ENCODE measurements around the gene TRIP10.

The TRIP10 gene

DNA sequence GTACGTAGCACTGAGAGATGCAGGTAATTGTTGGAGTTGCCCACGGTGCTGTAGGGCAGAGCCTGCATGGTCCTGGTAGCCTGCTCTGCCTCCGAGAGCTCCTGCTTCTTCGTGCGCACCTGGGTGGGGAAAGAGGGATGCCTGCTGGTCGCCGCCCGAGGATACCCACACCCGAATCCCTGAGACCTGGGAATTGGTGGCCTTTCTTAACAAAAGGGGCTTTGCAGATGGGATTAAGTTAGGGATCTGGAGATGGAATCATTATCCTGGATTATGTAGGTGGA lies 28.5 kb upstream of the TRIP10 start:
- DNase-seq (ENCODE audit: low read depth in 1 of 2, low spot score in 1 of 2) = no peak

DNA sequence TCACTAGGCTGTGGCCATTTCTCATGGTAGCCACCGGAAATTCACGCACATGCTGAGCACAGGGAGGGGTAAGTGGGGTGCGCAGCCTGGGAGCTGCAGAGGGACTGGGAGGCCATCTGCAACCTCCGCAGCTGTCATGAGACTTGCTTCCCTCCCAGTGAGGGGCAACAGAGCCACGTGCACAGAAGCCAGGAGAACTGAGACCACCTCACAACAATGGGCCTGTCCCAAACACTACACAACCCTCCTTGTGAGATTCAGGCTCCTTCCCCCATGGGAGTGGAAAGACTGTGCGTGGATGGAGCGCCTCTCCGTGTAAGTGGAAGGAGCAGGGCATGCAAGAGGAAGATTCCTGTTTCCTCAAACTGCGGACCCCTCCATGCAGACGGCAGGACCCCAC lies 27.9 kb upstream of the TRIP10 start:
- DNase-seq (ENCODE audit: low read depth in 1 of 2, low spot score in 1 of 2) = no peak

DNA sequence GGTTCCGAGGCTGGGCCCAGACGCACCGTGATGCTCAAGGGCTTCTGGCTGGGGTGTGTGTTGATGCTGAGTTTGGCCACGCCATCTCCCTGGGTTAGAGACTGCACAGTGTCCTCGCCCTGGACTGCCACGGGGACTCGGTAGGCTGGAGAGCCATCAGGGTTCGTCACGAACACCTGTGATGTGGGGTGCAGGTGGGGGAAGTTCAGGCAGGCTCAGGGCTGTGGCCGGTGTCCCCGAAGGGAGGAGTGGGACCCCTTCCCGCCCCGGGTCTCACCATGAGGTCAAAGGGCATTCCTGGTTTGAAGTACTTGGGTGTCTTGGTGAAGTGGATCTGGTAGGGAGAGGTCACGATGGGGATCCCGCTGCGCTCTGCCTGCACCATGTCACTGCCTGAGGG lies 27.2 kb upstream of the TRIP10 start:
- DNase-seq (ENCODE audit: low read depth in 1 of 2, low spot score in 1 of 2) = no peak

DNA sequence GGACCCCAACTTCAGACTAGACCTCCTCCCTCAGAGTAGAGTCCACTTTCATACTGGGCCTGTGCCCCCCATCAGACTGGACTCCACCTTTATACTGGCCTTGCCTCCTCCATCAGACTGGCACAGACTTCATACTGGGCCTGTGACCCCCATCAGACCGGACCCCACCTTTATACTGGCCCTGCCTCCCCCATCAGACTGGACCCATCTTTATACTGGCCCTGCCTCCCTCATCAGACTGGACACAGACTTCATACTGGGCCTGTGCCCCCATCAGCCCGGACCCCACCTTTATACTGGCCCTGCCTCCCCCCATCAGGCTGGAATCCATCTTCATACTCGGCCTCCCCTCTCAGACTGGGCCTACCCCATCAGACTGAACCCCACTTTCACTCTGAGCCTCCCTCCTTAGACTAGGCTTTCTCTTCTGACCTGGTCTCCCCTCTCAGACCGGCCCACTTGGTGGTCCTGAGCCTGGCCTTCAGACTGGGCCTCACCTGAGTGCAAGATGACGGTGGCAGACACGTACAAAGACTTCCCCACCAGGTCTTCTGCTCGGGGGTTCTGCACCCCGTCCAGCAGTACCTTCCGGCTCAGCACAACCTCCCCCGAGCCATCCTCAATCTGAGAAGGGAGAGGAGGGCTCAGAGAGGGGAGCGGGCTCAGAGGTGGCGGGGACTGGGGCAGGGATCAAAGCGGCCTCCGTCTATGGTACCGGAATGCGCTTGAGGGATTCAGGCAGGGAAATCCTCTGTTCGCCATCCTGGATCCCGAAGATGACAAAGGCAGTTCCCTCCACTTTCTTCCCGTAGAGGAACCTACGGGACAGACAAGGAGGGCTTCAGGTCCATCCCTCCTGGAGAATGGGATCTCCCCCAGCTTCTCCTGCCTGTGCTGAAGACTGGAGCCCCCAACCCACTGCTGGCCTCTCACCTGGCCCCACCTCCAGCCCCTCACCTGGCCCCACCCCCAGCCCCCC lies 26.5 kb upstream of the TRIP10 start:
- no peak for DNase-seq (ENCODE audit: low read depth in 1 of 2, low spot score in 1 of 2)

DNA sequence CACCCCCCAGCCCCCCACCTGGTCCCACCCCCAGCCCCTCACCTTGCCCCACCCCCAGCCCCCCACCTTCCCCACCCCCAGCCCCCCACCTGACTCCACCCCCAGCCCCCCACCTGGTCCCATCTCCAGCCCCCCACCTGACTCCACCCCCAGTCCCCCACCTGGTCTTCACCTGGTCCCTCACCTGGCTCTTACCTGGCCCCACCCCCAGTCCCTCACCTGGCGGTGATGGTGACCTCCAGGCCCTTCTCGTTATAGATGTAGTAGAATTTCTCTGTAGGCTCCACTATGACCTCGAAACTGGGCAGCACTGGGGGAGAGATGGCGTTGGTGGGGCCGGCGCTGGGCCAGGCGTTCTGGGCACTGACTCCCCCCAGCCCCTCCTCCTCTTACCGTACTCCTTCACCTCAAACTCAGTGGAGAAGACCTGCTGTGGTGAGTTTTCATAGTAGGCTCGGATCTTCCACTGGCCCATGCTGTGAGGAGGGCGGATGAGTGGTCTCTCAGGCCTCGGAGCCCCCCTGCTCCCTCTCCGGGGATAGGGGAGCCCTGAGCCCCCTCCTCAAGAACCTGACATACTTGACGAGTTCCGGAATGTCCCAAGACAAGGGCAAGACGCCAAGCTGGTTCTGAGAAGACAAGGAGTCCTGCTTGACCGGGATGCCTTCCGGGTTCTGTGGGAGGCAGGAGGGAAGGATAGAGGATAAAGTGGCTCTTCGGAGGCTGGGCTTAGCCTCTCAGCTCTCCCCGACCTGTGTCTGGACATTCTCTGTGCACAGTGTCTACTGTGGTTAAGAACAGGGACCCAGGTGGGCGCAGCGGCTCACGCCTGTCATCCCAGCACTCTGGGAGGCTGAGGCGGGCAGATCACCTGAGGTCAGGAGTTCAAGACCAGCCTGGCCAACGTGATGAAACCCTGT lies 25.4 kb upstream of the TRIP10 start:
- no peak for DNase-seq (ENCODE audit: low read depth in 1 of 2, low spot score in 1 of 2)

DNA sequence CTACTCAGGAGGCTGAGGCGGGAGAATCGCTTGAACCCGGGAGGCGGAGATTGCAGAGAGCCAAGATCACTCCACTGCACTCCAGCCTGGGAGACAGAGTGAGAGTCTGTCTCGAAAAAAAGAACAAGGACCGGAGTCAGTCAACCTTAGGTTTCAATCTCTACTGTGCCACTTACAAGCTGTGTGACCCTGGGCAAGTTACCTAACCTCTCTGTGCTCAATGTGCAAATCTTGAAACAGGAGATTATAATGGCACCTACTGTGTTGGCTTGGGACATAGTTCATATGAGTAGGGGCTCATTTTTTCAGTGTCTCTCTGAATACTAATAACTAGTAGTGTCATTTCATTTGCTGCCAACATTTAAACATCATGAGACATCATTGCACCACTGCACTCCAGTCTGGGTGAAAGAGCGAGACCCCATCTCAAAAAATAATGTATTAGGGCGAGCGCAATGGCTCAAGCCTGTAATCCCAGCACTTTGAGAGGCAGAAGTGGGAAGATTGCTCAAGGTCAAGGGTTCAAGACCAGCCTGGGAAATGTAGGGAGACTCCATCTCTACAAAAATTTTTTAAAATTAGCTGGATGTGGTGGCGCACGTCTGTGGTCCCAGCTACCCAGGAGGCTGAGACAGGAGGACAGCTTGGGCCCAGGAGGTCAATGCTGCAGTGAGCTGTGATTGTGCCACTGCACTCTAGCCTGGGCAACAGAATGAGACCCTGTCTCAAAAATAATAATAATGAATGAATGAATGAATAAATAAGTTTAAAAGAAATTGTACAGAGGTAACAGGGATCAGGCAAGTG lies 24.5 kb upstream of the TRIP10 start:
- DNase-seq (ENCODE audit: low read depth in 1 of 2, low spot score in 1 of 2) = no peak

DNA sequence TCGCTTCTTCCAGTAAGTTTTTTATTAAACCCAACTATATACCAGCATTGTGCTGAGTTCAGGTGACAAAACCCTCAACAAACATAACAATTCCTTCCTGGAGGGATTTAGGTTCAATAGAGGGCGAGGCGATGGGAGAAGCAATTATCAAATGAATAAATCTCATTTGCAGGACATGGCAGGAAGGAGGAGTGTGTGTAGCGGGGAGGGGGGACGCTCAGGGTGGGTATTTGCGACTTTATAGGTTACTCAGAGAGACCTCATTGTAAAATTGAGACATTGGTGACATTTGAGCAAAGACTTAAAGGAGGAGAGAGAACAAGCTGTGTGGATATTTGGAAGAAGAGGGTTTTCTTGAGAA lies 22.9 kb upstream of the TRIP10 start:
- DNase-seq (ENCODE audit: low read depth in 1 of 2, low spot score in 1 of 2) = no peak

DNA sequence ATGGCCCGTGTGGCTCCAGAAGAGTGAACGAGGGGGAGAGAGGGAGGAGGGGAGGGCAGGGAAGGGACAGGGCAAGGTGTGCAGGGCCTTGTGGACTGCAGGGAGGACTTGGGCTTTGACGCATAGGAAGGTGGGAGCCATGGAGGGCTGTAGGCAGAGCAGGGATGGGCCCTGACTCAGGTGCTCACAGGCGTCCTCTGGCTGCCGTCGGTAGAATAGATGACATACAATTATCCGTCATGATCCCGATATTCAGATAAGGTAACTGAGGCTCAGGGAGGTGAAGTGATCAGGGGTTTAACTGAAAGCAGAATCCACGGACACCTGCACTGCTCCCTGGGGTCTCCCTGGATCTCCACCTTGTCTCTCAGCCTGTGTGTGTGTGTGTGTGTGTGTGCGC lies 22.4 kb upstream of the TRIP10 start:
- DNase-seq (ENCODE audit: low read depth in 1 of 2, low spot score in 1 of 2) = no peak

DNA sequence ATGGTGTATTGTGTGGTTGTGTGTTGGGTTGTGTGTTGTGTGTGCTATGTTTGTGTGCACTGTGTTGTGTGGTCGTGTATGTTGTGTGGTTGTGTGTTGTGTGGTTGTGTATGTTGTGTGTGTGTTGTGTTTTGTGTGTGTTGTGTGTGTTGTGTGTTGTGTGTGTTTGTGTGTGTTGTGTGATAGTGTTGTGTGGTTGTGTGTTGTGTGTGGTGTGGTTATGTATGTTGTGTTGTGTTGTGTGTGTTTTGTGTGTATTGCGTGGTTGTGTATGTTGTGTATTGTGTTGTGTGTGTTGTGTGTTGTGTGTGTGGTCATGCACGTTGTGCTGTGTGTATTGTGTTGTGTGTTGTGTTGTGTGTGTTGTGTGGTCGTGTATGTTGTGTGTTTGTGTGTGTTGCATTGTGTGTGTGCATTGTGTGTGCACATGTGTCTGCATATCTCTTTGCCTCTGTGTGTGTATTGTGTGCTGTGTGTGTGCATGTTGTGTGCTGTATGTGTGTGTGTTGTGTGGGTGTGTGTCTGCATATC lies 22.0 kb upstream of the TRIP10 start:
- no peak for DNase-seq (ENCODE audit: low read depth in 1 of 2, low spot score in 1 of 2)

DNA sequence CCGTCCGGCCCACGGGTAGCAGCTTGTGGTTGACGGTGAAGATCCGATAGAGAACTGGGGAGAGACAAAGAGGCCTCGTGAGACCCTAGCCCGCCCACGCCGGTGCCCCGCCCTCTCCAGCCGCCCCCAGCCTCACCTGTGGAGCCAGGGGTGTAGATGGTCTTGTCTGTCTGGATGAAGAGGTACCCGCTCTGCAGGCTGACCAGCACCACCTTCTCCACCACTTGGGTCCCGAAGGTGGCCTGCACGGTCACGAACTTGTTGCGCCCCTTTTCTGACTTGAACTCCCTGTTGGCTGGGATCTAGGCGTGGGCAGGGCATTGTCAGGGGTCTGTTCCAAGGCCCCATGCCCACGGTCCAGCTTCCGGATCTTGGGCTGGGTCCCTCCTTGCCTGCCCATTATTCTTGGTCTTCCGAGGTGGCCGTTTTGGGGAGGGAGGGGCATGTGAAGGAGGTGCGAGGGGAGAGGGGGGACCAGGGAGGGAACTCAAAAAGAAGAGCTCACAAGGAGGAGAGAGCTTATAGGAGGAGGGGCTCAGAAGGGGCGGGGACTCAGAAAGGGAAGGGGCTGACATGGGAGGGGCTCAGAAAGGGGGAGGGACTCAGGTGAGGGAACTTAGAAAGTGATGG lies 21.3 kb upstream of the TRIP10 start:
- no peak for DNase-seq (ENCODE audit: low read depth in 1 of 2, low spot score in 1 of 2)

DNA sequence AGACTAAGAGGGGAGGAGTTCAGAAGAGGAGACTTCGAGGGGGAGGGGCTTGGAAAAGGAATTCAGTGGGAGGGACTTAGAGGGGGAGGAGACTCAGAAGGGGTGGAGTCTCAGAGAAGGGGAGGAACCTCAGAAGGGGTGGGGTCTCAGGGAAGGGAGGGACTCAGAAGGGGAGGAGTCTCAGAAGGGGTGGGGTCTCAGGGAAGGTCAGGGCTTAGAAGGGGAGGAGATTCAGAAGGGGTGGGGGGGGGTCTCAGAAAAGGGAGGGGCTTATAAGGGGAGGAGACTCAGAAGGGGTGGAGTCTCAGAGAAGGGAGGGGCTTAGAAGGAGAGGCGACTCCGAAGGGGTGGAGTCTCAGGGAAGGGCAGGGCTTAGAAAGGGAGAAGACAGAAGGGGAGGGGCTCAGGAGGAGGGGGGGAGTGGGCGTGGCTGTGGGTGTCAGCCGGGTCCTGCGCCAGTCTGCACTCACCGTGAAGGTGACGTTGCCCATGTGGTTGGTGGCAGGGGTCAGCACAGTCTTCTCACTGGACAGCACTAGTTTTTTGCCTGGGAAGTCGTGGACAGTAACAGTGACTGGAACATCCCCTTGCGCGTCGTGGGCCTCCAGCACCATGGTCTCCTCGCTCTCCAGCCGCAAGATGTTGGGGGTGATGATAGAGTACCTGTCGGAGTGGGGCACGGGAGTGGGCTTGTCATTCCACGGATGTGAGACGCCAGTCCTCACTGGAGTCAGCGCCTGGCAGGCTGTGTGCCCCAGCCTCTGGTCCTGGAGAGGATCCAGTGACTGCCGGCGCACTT lies 20.5 kb upstream of the TRIP10 start:
- DNase-seq (ENCODE audit: low read depth in 1 of 2, low spot score in 1 of 2) = no peak

DNA sequence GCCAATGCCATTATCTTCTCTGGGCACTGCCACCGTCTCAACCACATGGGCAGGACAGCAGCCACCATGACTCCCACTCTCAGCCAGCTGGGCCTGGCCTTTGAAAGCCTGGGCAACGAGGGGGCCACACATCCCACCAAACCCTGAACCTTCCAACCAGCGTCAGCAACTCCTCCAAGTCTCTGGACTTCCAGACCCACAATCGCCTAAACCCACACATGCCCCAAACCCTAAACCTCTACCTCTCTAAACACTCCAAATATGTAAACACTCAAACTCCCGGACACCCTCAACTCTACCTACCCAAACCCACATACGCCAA lies 20.0 kb upstream of the TRIP10 start:
- DNase-seq (ENCODE audit: low read depth in 1 of 2, low spot score in 1 of 2) = no peak

DNA sequence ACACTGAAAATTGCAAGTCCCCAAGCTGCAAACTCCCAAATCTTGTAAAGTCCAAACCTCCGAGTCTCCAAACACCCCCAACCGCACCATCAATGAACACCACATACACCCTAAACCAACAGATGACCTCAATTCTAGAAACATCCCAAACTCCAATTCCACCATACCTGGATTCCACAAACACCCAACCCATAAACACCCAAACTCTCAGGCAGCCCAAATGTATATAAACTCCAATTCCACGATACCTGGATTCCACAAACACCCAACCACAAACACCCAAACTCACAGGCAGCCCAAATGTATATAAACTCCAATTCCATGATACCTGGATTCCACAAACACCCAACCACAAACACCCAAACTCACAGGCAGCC lies 19.5 kb upstream of the TRIP10 start:
- DNase-seq (ENCODE audit: low read depth in 1 of 2, low spot score in 1 of 2) = no peak

DNA sequence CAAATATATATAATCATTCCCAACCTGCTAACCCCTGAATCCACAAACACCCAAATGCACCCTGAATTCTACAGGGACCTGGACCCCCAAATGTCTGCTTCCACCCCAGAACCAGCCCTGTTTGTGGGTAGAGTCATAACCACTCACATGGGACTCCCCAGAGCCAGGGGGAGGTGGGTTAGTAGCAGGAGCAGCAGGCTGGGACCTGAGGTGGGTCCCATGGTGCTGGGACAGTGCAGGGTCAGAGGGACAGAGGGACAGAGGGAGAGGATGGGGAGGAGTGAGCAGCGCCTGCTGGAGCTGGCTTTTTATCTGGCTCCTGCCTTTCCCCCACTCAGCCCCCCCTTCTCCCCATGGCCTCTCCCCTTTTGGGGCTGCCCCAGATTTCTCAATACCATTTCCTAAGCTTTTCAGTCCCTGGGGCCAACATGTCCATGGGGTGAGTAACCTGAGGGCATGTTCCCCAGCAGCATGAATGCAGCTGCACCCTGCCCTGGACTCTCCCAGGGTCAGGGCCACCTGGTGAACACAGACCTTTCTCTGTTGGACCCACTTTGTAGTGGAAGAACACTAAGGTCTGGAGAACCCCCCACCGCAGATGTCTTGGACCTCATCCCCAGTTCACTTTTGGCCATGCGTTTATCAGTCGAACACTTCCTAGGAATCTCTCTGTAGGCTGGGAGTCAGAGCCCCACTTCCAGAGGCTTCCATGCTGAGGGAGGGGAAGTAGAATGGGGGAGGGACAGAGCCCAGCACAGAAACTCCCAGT lies 18.9 kb upstream of the TRIP10 start, which contains the start of gene C3:
TSS of gene C3 (minus strand) at position 282 of the 769 bp plus-strand sequence. CDS start at position 221, 61 bp downstream.
- no peak for DNase-seq (ENCODE audit: low read depth in 1 of 2, low spot score in 1 of 2)

DNA sequence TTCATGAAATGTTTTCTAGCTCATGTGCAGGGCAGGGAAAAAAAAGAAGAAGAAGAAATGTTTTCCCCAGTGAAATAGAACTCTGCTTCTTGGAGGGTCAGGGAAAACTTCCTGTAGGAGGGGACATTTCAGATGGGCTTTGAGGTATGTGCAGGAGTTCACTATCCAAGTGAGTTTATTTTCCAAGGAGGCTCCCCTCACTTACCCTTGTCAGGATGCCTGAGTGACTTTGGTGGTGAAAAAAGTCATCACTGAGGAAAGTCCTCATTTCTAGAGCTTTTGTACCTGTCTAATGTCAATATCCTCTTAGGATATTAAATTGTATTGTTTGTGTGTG lies 18.4 kb upstream of the TRIP10 start:
- no peak for DNase-seq (ENCODE audit: low read depth in 1 of 2, low spot score in 1 of 2)

DNA sequence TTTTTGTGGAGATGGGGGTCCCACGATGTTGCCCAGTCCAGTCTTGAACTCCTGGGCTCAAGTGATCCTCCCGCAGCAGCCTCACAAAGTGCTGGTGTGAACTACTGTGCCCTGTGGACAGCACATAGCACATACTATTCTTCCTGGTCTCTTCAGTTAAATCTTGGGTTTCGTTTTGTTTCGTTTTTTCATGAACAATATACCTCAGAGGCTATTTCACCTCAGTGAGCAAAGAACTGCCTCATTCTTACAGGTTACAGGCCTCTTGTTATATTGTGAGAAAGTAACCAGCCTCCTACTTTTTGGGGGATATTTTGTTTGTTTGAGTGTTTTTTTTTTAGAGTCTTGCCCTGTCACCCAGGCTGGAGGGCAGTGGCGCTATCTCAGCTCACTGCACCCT lies 17.7 kb upstream of the TRIP10 start:
- DNase-seq (ENCODE audit: low read depth in 1 of 2, low spot score in 1 of 2) = no peak

DNA sequence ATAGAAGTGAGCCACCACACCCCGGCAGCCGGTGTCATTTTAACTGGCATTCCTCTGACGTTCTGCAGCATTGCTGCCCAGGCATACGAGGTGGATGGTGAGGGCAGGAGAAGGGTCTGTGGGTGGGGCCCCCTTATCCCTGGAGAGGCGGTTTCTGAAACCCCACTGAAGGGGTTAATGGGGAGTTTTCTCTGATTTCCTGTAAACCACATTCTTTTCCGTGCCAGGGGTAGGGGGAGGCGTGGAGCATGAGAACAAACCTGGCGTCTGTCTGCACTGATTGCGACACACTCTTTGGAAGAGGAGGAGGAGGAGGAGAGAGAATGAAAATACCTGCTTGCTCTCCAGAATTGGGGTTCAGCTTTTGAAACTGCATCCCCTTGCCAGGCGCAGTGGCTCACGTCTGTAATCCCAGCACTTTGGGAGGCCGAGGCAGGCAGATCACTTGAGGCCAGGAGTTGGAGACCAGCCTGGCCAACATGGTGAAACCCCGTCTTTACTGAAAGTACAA lies 16.3 kb upstream of the TRIP10 start:
- DNase-seq (ENCODE audit: low read depth in 1 of 2, low spot score in 1 of 2) = no peak

DNA sequence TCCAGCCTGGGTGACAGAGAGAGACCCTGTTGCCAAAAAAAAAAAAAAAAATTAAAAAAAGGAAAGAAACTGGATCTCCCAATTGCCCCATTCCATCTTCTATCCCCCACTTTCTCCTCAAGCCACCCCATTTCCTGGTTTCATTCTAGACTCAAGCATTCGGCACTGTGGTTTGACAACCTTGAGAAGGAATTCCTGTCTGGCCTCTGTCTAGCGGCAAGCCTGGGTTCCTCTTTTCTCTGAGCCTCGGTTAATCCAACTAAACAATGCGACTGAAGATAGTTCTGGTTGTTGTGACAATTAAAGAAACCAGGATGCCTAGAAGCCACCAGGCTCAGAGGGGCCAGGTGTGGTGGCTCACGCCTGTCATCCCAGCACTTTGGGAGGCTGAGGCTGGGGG lies 15.7 kb upstream of the TRIP10 start:
- no peak for DNase-seq (ENCODE audit: low read depth in 1 of 2, low spot score in 1 of 2)
